Retina (tissue), 1 donor: Measurements from ENCODE around the gene SPTBN1.
A peak's percentile ranks its signal among the peaks of the same experiment; 100 is the strongest.

Experiments
- DNase-seq: peaks from one replicate; pipeline ENCODE4 v3.0.0-alpha.2; 2016

Gene SPTBN1

DNA sequence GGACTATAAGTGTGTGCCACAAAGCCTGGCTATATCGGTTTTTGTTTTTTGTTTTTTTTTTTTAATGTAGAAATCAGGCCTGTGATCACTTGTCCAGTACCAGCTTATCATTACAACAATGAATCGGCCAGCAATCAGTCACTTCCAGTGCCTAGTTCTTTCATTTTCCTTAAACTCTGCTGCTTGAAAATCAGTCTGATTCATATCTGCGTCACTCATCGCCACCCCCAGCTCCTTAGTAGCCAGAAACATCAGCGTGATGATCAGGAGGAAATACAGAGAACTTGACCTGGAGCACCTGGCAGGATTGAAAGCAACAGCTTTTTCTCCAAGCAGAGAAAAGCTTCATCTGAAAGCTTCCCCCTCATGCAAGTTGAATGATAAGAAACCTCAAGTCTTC lies 75.4 kb downstream of the SPTBN1 start:
- DNase-seq, result no peak

DNA sequence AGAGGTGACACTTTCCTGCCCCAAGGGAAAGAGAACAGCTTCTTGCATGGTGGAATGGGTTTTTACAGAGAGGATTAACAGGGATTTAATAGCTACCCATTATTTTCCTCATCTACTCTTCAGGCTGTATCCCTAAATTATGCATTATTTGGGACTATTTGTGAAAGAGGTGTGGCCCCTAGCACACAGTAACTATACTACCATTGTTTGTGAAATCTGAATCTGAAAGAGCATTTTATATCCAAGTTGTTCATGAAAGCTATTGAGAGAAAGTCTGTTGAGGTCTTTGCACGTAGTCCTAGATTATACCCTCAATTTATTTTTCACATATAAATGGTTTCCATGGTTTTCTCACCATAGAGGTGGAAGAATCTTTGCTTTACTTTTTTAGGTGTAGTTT lies 78.1 kb downstream of the SPTBN1 start:
- no peak for DNase-seq

DNA sequence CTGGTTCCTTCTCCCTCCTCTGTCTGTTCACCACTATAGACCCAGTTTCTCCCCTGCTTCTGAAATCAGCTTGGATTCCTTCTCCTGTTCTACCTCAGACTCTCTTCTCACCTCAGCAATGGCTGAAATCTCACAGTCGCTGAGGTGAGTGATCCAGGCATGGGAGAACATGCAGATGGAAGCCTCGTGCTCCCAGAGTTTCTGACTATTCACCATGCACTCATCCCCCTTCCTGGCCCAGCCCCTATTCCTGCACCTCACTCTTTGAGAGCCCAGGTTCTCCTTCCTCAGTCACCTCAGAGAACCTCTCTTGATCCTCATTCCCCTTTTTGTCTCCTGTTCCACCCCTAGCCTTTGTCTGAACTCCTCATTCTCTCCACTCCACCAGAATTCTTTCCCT lies 78.5 kb downstream of the SPTBN1 start:
- DNase-seq, result no peak

DNA sequence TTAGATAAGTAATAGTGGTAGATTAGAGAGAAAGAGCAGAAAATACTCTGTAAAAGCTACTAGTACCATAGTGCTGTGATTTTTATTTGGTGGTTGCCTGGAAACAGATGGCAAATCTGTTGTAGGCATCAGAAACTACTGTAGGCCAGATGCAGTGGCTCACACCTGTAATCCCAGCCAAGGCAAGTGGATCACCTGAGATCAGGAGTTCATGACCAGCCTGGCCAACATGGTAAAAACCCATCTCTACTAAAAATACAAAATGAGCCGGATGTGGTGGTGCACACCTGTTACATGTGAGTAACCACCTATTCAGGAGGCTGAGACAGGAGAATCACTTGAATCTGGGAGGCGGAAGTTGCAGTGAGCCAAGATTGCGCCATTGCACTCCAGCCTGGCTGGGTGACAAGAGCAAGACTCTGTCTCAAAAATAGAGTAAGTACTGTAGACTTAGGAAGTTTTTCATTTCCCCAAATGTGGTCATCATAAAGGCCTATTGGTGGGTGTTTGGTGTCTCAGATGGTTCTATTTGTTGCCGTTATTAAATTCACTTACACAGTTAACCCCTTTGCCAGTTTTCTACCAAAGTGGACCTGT lies 79.6 kb downstream of the SPTBN1 start:
- DNase-seq, result no peak

DNA sequence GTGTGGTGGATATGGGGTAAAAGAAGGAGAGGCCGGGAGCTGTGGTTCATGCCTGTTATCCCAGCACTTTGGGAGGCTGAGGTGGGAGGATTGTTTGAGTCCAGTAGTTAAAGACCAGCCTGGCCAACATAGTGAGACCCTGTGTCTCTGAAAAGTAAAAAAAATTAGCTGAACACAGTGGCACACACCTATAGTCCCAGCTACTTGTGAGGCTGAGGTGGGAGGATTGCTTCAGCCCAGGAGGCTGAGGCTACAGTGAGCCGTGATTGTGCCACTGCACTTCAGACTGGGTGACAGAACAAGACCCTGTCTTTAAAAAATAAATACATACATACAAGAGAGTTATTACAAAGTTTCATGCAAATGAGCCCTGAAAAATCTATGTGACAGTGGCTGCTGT lies 80.6 kb downstream of the SPTBN1 start:
- no peak for DNase-seq

DNA sequence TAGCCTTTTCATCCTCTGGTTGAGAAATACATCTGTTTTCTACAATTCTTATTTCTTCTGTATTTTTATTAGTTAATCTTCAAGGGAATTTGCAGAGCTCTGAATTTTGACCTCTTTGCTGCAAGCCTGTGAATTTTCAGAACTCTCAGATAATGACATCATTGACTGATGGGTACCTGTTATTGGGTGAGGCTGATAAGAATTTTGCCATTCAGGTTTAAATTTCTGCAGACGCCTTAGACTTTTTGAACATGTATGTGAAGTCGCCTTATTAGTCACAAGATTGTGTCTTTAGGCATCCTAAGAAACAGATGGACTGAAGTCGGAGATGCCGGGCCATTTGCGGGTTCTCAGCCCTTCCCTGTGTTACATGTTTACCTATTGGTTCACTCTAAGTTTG lies 82.4 kb downstream of the SPTBN1 start:
- DNase-seq, result no peak

DNA sequence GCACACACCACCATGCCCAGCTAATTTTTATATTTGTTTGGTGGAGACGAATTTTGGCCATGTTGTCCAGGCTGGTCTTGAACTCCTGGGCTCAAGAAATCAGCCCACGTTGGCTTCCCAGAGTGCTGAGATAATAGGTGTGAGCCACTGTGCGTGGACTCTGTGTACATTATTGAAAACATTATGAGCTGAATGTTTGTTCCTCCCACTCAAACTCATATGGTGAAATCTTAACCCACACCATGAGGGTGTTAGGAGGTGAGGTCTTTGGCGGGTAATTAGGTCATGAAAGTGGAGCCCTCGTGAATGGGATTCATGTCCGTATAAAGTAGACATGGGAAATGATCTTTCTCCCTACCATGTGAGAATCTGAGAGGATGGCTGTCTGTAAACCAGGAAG lies 83.6 kb downstream of the SPTBN1 start:
- DNase-seq, result no peak

DNA sequence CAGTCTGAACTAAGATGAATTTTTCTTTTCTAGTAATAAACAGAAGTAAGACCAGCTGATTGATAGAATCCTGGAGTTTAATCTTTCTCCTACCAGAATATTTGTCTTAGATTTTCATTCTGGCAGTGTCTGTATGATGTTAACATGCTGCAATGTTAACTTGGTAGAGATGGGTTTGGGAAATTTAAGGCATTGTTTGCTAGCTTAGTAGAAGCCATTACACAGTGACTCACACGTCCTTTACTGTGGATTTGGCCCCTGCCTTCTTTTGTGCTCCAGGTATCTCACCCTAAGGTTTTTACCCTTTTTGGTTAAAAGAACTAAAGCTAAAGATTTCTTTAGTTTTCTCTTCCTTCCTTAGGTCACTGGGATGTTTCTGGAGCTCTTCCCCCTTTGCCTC lies 84.1 kb downstream of the SPTBN1 start:
- DNase-seq, result no peak

DNA sequence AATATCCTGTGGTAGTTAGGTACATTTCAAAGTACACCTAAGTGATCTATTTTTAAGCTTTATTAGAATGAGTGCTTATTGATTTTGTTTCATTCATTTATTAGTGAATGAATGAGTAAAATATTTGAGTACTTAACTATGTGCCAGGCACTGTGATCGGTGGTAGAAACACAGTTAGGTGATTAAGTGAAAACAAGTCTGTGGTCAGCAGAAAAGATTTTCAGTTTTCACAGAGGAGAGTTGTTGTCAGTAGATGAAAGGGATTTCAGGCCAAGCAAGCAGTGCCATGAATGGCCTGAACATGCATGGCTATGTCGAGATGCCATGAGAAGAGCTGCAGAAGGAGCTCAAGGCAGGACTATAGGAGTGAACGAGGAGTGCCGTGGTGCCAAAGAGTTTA lies 85.9 kb downstream of the SPTBN1 start:
- no peak for DNase-seq

DNA sequence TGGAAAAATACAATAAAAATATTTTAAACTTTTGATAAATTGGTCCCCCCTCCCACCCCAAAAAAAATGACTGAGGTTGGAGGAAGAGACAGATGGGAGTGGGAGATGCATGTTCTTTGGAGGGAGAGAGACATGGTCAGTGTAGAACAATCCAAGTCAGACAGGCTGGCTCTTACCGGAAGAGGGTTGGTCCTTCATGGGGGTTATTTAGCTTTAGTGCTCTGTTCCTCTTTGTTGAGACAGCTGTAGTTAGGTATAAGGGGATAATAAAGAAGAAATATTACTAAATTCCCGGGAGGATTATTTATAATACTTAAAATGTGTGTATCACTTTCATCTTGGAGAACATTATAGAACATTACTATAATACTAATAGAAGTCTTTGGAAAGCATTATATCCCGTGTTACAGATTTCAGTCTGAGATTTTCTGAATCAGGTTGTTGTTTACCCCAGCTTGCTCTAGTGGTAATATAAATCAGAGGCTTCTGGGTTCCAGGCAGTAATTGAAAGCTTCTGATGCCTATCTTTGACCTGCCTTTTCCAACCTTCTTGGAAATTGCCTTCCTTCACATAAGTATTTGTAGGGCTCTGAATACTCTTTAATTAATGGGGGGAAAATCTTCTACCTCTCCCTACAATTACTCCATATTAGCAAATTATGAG lies 87.7 kb downstream of the SPTBN1 start:
- DNase-seq, result no peak

DNA sequence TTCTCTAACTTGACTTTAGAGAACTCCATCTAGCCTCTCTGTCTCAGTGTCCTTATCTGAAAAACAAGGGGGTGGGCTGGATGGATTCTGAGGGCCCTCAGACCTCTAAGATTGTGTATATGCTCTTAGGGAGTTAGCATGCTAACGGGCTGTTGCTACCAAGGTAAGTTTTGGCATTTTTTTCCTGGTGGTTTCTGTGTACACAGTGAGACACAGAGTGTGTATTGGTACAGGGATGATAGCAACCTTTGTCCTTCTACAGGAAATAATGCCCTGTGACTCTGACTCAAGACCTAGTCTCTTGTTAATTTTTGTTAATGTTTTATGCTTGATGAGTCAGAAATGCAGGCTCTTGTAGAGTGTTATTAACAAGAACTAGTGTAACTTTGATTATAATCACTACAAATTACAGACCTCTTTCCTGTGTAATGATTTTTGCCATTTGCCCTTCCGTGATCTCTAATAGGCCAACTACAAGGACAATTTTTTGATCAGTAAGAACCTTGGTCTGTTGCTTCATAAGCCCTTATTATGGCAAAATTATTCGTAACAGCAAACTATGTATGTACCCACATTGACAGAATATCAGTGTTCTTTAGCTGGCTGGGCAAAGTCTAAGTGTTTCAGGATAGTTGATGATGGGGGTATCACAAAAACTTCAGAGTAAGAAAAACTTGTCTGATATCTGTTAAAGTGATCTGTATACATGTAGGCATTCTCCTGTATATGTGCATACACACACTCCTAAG lies 89.7 kb downstream of the SPTBN1 start:
- no peak for DNase-seq

DNA sequence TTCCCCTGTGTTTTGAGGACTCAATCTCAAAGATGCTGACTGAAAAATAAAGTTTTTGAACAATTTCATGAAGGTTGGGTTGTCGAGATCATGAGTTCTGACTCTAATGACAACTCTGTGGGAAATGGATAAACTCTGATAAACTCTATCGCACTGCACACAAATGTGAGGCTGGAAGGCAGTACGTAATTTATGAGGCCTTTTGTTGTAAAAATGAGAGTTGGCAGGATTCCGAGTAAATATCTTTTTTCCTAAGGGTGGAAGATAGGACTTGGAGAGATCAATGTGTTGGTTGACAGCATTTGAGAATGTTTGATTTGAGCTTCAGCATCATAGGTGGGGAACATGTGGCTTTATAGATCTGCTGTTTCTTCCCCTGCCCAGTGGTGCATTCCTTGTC lies 90.4 kb downstream of the SPTBN1 start:
- DNase-seq, result no peak

DNA sequence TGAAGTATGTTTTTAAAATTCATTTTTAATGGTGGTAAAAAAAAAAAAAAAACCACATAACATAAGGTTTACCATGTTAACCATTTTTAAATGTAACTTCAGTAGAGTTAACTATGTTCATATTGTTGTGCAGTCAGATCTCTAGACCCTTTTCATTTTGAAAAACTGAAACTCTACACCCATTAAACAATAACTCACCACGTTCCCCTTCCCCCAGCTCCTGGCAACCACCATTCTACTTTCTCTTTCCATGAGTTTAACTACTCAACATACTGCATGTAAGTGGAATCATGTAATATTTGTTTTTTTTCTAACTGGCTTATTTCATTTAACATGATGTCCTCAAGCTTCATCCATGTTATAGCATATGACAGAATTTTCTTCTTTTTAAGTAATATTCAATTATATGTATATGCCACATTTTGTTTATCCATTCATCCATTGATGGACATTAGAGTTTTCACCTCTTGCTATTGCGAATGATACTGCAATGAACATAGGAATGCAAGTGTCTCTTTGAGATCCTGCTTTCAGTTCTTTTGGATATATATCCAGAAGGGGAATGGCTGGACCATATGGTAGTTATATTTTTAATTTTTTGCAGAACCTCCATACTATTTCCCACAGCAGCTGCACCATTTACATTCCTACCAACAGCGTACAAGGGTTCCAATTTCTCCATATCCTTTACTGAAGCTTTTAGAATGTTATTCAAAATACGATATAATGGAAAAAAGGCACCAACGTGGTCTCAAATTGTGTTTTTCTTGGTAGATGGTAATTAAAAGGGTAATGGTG lies 91.0 kb downstream of the SPTBN1 start:
- no peak for DNase-seq

DNA sequence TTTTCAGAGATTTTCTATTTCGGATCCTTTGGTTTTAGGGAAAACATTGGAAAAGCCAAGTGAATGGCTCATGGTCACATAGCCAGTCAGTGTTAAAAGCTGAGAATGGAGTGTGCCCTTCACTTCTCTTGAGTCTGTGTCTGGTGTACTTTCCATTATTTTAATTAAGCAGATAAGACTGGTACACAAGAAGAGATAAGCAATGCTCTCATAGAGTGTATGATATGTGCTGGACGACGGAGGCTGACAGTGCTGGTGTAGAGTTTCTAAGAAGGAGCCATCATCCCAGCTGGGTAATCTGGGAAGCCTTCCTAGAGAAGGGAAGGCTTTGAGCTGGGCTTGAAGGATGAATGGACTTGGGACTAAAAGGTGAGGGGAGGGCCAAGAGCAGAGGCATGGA lies 93.3 kb downstream of the SPTBN1 start:
- no peak for DNase-seq

DNA sequence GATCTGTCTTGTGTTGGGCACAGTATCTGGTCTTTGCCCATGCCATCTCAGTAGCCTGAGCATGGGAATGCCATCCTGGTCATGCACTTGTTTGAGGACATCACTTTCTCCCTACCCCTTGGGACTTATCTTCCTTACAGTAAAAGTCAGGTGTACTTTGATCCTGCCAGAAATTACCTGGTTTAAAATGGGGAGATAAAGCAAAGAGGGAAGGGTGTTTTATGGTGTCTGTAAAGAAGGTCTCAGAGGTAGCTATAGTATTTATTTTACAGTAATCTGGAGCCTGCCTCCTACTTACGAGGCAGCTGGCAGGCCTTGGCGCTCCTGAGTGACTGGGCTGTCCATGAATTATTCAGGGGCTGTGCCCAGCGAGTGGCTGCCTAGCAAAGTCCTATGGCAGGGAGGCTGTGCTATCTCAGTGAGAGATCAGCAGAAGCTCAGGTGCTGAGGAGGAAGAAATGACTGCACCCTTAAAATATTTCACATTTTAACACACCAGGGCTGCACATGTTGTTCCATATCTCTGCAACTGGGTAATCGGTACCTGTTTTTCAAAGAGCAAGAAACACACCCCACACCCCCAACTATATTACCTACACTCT lies 93.9 kb downstream of the SPTBN1 start:
- peak; percentile 40 for DNase-seq

DNA sequence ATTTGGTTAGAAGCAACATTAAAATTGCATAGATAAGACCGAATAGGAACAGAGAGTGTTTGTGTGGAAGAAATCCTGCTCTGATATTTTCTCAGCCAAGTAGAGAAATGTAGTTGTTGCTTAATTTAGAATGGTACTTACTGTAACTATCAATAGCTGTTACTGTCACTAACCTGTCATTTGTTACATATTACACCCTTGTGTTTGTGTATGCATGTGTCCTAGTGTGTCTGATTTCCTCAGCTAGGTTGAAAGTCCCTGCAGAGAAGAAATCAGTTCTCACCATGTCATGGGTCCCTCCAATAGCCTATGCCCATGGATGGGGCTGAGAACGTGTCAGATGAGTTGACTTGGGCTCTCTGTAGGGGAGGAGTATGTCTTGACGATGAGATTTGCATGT lies 94.4 kb downstream of the SPTBN1 start:
- no peak for DNase-seq

DNA sequence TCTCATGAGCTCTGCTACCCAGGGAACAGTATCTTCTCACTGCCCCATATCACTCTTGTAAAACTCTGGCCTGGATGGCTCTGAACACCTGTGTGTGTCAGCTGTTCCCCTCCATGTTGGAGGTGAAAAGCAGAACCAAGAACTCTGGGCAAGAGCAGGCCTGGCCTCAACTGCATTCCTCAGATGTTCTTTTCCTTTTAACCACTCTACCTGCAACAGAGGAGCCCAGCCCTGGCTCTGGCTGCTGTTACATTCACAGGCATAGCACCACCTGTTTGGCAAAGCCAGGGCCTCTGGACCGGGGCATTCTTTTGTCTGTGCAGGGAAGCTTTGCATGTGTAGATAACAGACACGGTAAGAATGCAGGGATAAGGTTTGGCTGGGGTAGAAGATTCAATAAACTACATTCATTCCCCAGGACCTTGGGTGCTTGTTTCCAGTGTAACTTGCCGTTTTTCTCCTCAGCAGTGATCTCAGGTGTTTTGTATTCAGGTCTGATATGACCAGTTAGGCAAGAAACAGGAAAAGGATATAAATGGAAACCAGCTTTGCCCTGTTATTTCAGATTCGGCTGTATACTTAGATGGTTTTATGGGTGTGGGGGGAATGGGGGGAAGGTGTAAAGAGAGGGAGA lies 95.1 kb downstream of the SPTBN1 start:
- DNase-seq, result no peak

DNA sequence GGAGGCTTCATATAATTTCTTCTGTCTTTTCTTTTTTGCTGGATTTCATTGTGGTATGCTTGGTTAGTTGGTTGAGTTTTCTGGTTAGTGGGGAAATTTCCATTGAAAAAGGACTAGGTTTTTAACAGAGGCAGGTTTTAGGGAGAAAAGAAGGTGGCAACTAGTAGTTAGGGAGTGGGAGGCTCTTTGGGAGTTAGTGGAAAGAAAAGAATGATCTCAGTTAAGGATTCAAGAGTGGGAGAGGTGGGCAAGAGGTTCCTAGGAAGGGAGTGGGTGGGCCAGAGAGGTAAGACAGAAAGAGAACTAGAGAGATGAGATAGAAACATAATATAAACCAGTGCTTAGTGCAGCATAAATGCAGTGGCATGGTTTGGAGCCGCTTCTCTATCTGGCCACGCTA lies 96.9 kb downstream of the SPTBN1 start:
- no peak for DNase-seq

DNA sequence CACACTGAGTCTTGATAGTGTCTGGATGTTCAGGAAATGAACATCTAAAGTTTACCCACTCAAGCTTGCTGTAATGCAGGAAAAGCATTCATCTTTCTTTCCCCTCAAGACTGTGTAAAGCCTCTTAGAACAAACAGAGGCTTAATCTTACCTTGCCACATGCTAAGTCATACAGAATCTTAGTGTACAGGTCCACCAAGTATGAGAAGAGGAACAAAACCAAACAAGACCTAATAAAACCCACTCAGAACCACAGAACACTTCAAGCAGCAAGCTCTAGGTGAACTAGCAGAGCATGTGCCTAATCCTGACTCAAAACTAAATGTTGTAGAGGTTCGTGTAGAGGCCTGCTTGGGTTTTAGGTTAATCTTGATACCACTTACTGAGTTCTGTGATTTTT lies 97.6 kb downstream of the SPTBN1 start:
- no peak for DNase-seq

DNA sequence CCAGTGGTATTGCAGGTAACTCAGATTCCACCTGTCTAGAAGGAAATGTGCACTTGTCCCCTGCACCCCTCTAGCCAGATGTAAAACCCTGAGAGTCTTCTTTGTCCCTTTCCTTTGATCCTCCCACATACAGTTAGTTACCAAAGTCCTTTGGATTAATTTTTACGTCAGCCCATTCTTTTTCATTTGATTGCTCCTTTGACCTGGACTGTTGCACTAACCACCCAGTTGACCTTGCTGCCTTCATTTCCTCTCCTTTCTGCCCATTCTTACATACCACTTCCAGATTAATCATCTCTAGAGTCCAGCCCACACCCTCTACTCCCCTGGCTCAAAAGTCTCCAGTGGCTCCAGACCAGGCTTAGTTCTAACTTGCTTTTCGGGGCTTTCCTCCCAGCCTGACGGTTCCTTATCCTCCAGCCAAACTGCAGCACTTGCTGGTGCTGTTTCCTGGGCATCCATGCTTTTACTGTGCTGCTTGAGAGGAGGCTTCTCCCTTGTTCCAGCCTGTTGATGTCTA lies 99.3 kb downstream of the SPTBN1 start:
- no peak for DNase-seq

DNA sequence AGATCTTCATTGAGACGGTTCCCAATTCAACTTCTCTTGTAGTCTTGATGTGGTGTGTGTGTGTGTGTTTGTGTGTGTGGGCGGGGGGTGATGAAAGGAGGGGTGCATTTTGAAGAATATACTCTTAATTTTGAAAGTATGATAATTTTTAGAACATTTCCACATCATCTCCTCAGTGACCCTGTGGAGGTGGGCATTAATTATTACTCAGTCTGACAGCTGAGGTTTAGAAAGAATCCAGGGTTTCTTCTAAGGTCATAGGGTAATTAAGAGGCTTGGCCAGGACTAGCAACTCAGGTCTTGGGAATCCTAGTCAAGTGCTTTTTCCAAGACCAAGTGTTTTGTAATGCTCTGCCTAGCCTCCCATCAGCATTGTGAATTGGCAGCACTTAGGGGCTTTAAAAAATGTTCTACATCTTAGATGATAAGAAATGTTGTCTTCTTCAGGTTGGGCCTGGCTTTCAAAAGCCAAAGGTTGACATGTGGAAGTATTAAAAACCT lies 100.5 kb downstream of the SPTBN1 start:
- DNase-seq, result no peak

DNA sequence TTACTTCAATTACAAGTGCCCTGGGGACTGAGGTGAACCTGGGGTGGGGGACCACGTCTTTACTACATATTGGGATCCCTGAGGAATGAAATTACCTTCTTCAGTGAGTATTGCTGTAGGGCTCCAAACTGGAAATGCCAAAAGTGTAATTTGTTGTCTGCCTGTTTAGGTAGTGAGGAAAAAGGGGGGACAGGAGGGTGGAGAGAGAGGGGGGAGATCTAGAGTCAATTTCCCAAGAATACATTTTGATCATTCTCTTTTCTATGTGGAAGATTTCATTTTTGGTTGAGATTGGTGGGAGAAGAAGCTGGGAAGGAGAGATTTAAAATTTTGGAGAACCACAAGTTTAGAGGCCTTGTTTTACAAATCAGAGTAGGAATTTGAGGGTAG lies 101.1 kb downstream of the SPTBN1 start:
- DNase-seq, result no peak
